HFFc6 (cell line): ENCODE measurements around the gene PRRT2. TPM values are rescaled to one million over a fixed set of nuclear protein-coding genes. Genes with fewer than 3 reads are reported as not detected.

Source experiments
- DNase-seq: peaks from one replicate; pipeline ENCODE4 v3.0.0-alpha.2; 2018
- H3K27ac Mint-ChIP-seq: 2 replicates; pipeline ENCODE4 v1.8.0; 2020; ENCODE audit warnings: mild to moderate bottlenecking, mixed read lengths
- H3K27me3 Mint-ChIP-seq: 2 replicates; pipeline ENCODE4 v1.8.0; 2021; ENCODE audit warnings: mild to moderate bottlenecking, moderate library complexity, mixed read lengths; ENCODE audit not compliant: insufficient read depth
- H3K36me3 Mint-ChIP-seq: 2 replicates; pipeline ENCODE4 v1.8.0; 2021; ENCODE audit warnings: low read depth, mixed read lengths
- H3K4me1 Mint-ChIP-seq: 2 replicates; pipeline ENCODE4 v1.8.0; 2020; ENCODE audit warnings: low read depth, mixed read lengths
- H3K4me3 Mint-ChIP-seq: 2 replicates; pipeline ENCODE4 v1.8.0; 2020; ENCODE audit warnings: mild to moderate bottlenecking, moderate library complexity, mixed read lengths
- H3K9me3 Mint-ChIP-seq: 2 replicates; pipeline ENCODE4 v1.8.0; 2020; ENCODE audit warnings: mild to moderate bottlenecking, mixed read lengths
- total RNA-seq, 6 experiments: library from RNA; stranded (reverse); fragmentation: NEBNext Ultra II Directional; extraction: Animal tissue kit (Norgen Biotek cat#: 25700); gene quantifications; 2 replicates in 1 of 6; 3 replicates in 5 of 6; pipeline ENCODE4 v1.2.3, GENCODE V29; 2021
- TF ChIP-seq, protein P1 (sequence below): fragments of 200-600 bp; sonication (generic); IDR thresholded peaks from 2 replicates; pipeline ENCODE4 v1.5.0; 2021; ENCODE audit warnings: antibody characterized with exemption, mild to moderate bottlenecking

The PRRT2 gene
- total RNA-seq, 6 experiments from 2014 or later: 2.9 to 4.3 (median 3.6) TPM

DNA sequence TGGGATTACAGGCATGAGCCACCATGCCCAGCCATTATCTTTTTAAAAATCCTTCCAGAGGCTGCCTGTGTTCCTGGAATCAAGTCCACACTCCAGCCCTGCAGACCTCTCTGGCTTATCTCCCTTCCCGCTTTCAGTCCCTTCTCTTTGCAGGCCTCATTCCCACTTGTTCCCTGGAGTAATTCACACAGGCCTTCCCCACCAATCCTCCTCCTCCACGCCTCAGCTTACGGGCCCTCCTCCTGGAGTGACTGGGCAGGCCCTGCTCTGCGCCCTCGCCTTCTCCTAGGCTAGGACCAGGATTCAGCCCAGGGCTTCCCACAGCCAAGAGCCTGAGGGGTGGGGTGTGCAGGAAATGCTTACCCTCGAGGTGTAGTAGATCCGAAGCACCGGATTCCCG, 48.2 kb downstream of the PRRT2 start:
- Mint-ChIP-seq H3K4me1 (peaks cover 37% of the 10 kb centered on the region), H3K9me3 (no peaks in the 10 kb centered on the region), H3K4me3 (no peak overlapping the region), H3K27ac (no peak overlapping the region), H3K27me3 (peaks cover 5% of the 10 kb centered on the region), H3K36me3 (peaks cover 21% of the 10 kb centered on the region)
- TF ChIP-seq, protein P1, sequence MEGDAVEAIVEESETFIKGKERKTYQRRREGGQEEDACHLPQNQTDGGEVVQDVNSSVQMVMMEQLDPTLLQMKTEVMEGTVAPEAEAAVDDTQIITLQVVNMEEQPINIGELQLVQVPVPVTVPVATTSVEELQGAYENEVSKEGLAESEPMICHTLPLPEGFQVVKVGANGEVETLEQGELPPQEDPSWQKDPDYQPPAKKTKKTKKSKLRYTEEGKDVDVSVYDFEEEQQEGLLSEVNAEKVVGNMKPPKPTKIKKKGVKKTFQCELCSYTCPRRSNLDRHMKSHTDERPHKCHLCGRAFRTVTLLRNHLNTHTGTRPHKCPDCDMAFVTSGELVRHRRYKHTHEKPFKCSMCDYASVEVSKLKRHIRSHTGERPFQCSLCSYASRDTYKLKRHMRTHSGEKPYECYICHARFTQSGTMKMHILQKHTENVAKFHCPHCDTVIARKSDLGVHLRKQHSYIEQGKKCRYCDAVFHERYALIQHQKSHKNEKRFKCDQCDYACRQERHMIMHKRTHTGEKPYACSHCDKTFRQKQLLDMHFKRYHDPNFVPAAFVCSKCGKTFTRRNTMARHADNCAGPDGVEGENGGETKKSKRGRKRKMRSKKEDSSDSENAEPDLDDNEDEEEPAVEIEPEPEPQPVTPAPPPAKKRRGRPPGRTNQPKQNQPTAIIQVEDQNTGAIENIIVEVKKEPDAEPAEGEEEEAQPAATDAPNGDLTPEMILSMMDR: no peak
- no peak for DNase-seq

DNA sequence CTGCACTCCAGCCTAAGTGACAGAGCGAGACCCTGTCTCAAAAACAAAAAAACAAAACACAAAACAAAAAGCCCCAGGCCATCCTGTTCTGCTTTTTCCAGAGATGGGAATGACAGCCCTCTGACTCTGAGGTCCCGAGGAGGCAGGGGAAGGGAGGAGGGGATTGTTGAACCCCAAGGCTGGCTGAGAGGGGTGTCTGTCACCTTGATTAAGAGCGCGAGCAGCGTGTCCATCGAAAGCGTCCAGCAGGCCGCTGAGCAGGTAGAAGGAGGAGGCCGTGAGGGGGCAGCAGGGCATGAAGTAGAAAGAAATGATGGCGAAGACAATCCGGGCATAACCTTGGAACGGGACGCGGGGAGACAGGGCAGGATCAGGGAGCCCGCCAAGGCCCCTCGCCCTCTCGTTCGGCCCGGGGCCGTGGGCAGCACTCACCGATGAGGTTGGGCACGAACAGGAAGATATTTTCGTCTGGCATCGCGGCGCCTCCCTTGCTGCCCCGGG, 50.4 kb downstream of the PRRT2 start:
- Mint-ChIP-seq H3K27me3 (peaks cover 1% of the 10 kb centered on the region; the same call in 1 of the 2 replicates), H3K4me3 (peak overlapping the region; percentile 99), H3K4me1 (peaks cover 26% of the 10 kb centered on the region), H3K9me3 (no peaks in the 10 kb centered on the region), H3K27ac (peak overlapping the region; percentile 73), H3K36me3 (peaks cover 21% of the 10 kb centered on the region)
- TF ChIP-seq, protein P1: no peak; the same call in 1 of the 2 replicates
- DNase-seq: no peak

DNA sequence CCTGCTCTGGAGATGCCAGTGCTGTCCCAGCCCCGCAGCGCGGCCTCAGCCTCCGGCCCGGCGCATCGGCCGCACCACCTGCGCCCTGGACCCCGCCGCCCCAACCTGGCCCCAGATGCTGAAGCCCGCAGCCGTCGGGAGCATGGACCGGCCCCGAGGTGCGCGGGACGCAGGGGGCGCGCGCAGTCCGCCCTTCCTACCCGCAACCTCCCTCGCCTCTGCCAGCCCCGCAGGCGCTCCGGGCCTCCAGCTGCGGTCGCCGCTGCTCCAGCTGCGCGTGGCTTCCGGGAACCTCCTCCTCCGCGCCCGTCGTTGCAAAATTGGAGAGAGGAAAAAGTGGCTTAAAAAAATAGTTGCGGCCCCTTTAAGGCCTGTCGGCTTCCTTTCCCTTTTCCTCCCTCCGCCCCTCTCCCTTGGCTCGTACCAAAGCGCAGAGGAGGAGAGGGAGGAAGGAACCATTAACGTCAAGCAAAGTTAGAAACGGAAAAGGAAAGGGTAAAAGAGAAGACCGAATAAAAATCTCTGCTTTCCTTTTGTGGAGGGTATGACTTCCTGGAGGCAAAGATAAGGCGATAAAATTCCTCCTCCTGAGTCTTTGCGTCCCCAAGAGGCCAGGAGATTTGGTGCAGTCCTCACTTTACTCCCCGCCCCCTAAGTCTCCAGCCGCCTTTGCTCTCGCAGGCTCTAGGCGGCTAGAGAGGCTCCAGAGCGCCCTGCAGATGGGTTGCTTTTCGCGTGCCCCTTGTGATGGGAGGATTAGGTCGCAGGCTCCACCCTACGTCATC, 51.1 kb downstream of the PRRT2 start, which contains the start of gene CDIPT:
TSS of gene CDIPT (minus strand) at position 343 of the 785 bp plus-strand sequence. CDS start 369 bp downstream, outside the sequence.
- TF ChIP-seq, protein P1: peak; percentile 64
- Mint-ChIP-seq H3K36me3 (peaks cover 21% of the 10 kb centered on the region), H3K27ac (peak within 1 kb of the TSS; percentile 99), H3K27me3 (peaks cover 1% of the 10 kb centered on the region; the same call in 1 of the 2 replicates), H3K9me3 (no peaks in the 10 kb centered on the region), H3K4me1 (peaks cover 23% of the 10 kb centered on the region), H3K4me3 (peak within 1 kb of the TSS; percentile 99)
- DNase-seq: peak; percentile 91

DNA sequence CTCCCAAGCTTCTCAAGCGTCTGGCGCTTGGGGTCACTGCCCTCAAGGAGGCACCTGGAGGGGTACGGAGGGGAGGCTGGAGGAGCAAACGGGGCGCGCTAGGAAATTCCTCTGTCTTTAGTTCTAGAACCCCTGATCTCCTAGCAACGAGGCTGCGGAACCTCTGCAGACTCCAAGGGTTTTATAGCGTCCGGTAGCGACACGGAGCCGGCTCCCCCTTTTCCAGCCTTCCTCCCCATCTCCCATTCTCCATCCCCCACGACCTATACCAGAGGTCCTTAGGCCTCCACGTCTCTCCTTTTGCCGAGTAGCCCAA, 51.6 kb downstream of the PRRT2 start:
- Mint-ChIP-seq H3K9me3 (no peaks in the 10 kb centered on the region), H3K27ac (peak overlapping the region; percentile 99), H3K4me3 (peak overlapping the region; percentile 99), H3K4me1 (peaks cover 19% of the 10 kb centered on the region), H3K27me3 (peaks cover 1% of the 10 kb centered on the region; the same call in 1 of the 2 replicates), H3K36me3 (peaks cover 17% of the 10 kb centered on the region)
- no peak for DNase-seq
- TF ChIP-seq, protein P1: no peak; the same call in 1 of the 2 replicates

DNA sequence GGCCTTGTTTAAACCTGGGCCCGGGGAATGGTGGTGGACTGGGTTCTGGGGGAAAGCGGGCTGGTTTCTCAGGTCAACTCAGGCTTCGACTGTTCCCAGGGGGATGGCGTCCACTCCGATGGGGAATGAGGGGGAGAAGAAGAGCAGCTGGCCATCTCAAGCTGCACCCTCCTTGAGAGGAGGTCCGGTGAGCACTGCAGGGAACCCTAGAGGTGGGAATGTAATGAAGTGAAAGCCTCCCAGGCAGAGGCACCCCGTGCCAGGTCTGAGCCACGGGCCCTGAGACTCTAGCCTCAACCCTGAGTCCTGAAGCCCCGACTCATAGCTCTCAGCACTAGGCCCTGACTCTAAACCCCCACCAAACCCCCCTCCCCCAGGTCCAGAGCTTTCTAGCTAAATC, 52.2 kb downstream of the PRRT2 start:
- TF ChIP-seq, protein P1: no peak
- DNase-seq: no peak
- H3K9me3 Mint-ChIP-seq: no peaks in the 10 kb centered on the region
- peaks cover 15% of the 10 kb centered on the region for H3K36me3 Mint-ChIP-seq
- peaks cover 19% of the 10 kb centered on the region for H3K4me1 Mint-ChIP-seq
- no peak overlapping the region for H3K27ac Mint-ChIP-seq
- H3K4me3 Mint-ChIP-seq: no peak overlapping the region
- H3K27me3 Mint-ChIP-seq: peaks cover 4% of the 10 kb centered on the region; the same call in 1 of the 2 replicates

Other genes starting within 250 kb of the PRRT2 start
- under 1 TPM in 5 of 6 experiments, not detected in 1; 0.06 to 0.20 (median 0.12) TPM for gene SPN, start 148.9 kb upstream of the PRRT2 start, total RNA-seq
- 10 to 100 TPM in 3 of 6 experiments, 1 to 10 TPM in 3; 3.0 to 12.4 (median 10.3) TPM for gene QPRT, start 133.0 kb upstream of the PRRT2 start, total RNA-seq
- not detected for gene C16orf54, start 66.2 kb upstream of the PRRT2 start, total RNA-seq
- not detected for gene ZG16, start 33.9 kb upstream of the PRRT2 start, total RNA-seq
- 10 to 100 TPM; 26.4 to 50.3 (median 48.9) TPM for gene KIF22, start 21.4 kb upstream of the PRRT2 start, total RNA-seq
- 100 to 1,000 TPM; 148 to 178 (median 165) TPM for gene MAZ, start 5.7 kb upstream of the PRRT2 start, total RNA-seq
- gene PAGR1, start 4.0 kb downstream of the PRRT2 start, total RNA-seq: 10 to 100 TPM; 12.9 to 19.2 (median 17.7) TPM
- 100 to 1,000 TPM; 234 to 296 (median 268) TPM for gene MVP, start 8.3 kb downstream of the PRRT2 start, total RNA-seq
- gene CDIPT, start 51.0 kb downstream of the PRRT2 start, total RNA-seq: 100 to 1,000 TPM in 3 of 6 experiments, 10 to 100 TPM in 3; 82.6 to 115 (median 94.7) TPM
- gene SEZ6L2, start 87.4 kb downstream of the PRRT2 start, total RNA-seq: 1 to 10 TPM; 1.5 to 4.5 (median 3.9) TPM
- 10 to 100 TPM in 4 of 6 experiments, 1 to 10 TPM in 2; 5.1 to 15.9 (median 14.1) TPM for gene ASPHD1, start 88.3 kb downstream of the PRRT2 start, total RNA-seq
- gene KCTD13, start 114.0 kb downstream of the PRRT2 start, total RNA-seq: 10 to 100 TPM; 13.9 to 17.0 (median 16.1) TPM
- gene TMEM219, start 149.9 kb downstream of the PRRT2 start, total RNA-seq: 100 to 1,000 TPM; 105 to 122 (median 110) TPM
- 10 to 100 TPM; 50.4 to 56.9 (median 53.0) TPM for gene TAOK2, start 161.7 kb downstream of the PRRT2 start, total RNA-seq
- gene HIRIP3, start 183.4 kb downstream of the PRRT2 start, total RNA-seq: 10 to 100 TPM in 5 of 6 experiments, 1 to 10 TPM in 1; 9.8 to 14.4 (median 13.4) TPM
- 10 to 100 TPM; 61.0 to 77.4 (median 73.8) TPM for gene INO80E, start 184.0 kb downstream of the PRRT2 start, total RNA-seq
- under 1 TPM in 2 of 6 experiments, not detected in 4; 0.19 to 0.30 TPM for gene DOC2A, start 198.8 kb downstream of the PRRT2 start, total RNA-seq
- gene C16orf92, start 211.0 kb downstream of the PRRT2 start, total RNA-seq: not detected
- gene TLCD3B, start 219.1 kb downstream of the PRRT2 start, total RNA-seq: under 1 TPM in 4 of 6 experiments, not detected in 2; 0.28 to 0.39 (median 0.33) TPM